ENCODE results near the gene TEDC1.

TEDC1 gene

DNA sequence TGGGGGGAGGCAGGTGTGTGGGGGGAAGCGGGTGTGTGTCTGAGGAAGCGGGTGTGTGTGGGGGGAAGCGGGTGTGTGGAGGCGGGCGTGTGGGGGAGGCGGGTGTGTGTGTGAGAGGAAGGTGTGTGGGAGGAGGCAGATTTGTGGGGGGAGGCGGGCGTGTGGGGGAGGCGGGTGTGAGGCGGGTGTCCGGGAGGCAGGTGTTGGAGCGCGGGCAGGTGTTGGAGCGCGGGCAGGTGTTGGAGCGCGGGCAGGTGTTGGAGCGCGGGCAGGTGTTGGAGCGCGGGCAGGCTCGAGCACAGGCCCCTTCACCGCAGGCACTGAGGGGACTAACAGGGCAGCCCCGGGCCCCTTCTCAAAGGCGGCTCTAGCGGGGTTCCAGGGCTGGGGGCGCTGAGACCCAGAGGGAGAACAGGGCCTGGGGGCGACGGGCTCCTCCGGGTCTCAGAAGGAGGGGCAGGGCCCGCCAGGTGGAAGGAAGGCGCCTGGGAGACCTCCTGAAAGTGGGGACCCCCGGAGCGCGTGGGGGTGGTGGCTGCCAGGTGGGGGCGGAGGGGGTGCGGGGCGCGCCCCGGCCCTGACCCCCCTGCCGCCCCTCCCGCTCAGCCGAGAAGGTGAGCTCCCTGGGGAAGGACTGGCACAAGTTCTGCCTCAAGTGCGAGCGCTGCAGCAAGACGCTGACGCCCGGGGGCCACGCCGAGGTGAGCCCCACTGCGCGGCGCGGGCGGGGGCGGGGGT lies 13.2 kb upstream of the TEDC1 start:
- TF ChIP-seq, protein P1, sequence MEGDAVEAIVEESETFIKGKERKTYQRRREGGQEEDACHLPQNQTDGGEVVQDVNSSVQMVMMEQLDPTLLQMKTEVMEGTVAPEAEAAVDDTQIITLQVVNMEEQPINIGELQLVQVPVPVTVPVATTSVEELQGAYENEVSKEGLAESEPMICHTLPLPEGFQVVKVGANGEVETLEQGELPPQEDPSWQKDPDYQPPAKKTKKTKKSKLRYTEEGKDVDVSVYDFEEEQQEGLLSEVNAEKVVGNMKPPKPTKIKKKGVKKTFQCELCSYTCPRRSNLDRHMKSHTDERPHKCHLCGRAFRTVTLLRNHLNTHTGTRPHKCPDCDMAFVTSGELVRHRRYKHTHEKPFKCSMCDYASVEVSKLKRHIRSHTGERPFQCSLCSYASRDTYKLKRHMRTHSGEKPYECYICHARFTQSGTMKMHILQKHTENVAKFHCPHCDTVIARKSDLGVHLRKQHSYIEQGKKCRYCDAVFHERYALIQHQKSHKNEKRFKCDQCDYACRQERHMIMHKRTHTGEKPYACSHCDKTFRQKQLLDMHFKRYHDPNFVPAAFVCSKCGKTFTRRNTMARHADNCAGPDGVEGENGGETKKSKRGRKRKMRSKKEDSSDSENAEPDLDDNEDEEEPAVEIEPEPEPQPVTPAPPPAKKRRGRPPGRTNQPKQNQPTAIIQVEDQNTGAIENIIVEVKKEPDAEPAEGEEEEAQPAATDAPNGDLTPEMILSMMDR (IDR thresholded peaks at IDR 0.05; ENCODE audit: low read depth, low read length, missing control alignments): no peak
- in situ Hi-C loops (cut with HindIII; ENCODE audit: low sequenced_read_pairs): no loop called here
- no peak for DNase-seq (ENCODE audit: low read depth)
- no peak overlapping the region for H3K4me3 ChIP-seq (ENCODE audit: low read depth, low read length)

DNA sequence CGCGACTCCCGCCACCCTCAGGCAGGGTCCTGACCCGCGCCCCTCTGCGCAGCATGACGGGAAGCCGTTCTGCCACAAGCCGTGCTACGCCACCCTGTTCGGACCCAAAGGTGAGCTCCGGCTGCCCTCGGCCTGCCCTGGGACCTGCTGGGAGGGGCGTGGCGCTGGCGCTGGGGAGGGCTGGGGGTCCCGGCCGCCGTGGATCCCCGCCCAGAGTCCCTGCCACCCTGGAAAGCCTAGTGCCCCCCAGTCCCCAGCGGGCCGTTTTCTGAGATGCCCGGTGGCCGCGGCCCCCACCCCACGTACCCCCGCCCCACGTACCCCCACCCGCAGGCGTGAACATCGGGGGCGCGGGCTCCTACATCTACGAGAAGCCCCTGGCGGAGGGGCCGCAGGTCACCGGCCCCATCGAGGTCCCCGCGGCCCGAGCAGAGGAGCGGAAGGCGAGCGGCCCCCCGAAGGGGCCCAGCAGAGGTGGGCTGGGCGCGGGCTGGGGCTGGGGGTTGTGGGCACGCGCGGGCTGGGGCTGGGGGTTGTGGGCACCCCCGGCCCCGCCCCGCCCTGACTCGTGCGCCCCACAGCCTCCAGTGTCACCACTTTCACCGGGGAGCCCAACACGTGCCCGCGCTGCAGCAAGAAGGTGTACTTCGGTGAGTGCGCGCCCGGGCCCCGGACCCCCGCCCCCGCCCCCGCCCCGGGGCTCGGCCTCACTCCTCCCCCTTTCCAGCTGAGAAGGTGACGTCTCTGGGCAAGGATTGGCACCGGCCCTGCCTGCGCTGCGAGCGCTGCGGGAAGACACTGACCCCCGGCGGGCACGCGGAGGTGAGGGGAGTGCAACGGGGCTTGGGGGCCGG lies 12.4 kb upstream of the TEDC1 start:
- TF ChIP-seq, protein P1 (IDR thresholded peaks at IDR 0.05; ENCODE audit: low read depth, low read length, missing control alignments): no peak
- no peak for DNase-seq (ENCODE audit: low read depth)
- in situ Hi-C loops (cut with HindIII; ENCODE audit: low sequenced_read_pairs): no loop called here
- no peak overlapping the region for H3K4me3 ChIP-seq (ENCODE audit: low read depth, low read length)

DNA sequence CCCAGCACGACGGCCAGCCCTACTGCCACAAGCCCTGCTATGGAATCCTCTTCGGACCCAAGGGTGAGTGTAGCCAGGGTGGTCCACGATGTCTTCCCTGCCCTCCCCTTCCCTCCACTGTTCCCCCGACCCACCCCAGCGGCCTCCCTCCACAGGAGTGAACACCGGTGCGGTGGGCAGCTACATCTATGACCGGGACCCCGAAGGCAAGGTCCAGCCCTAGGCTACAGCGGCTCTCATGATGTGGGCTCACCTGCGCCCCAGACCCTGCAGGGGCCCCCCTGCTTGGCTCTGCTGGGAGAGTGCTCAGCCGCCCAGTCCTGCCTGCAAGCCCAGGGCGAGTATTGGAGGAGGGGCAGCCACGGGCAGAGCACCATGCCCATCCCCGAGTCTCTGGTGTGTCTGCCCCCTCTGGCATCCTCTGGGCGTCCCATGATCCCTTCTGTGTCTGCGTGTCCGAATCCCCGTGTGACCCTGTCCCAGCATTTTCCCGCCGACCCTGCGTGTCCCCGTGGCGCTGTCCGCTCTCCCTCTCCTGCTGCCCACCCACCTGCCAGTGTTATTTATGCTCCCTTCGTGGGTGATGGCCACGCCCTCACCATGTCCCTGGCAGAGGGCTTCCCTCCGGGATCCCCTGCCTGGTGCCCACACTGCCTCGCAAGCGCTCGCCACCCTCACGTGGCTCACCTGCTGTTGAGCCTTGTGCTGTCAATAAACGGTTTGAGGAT lies 11.5 kb upstream of the TEDC1 start:
- H3K4me3 ChIP-seq (ENCODE audit: low read depth, low read length): no peak overlapping the region
- in situ Hi-C loops (cut with HindIII; ENCODE audit: low sequenced_read_pairs): no loop called here
- no peak for DNase-seq (ENCODE audit: low read depth)
- TF ChIP-seq, protein P1 (IDR thresholded peaks at IDR 0.05; ENCODE audit: low read depth, low read length, missing control alignments): no peak

DNA sequence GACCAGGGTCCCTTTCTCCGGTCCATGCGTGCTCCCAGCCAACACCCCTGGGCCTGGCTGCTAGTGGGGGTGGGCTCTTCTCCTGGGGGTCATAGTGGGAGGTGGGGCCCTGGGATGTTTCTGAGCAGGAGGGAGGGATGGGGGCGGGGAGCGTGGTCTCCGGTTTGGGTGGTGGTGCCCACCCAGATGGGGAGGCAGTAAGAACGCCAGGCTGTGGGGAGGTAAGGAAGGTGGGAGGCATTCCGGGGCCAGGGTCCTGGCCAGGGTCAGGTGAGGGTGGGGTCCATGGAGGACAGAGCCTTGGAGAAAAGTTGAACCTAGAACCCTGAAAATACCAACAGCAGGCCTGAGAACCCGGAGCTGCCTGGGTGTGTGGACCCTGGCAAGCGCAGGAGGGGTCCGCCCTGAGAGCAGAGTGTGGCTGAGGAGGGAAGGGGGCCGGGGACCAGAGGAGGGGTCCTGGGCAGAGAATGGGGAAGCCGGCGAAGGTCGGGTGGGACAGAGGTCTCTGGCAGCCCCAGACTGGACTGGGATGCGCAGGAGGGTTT lies 10.8 kb upstream of the TEDC1 start:
- no peak overlapping the region for H3K4me3 ChIP-seq (ENCODE audit: low read depth, low read length)
- in situ Hi-C loops (cut with HindIII; ENCODE audit: low sequenced_read_pairs): no loop called here
- no peak for DNase-seq (ENCODE audit: low read depth)
- TF ChIP-seq, protein P1 (IDR thresholded peaks at IDR 0.05; ENCODE audit: low read depth, low read length, missing control alignments): no peak

DNA sequence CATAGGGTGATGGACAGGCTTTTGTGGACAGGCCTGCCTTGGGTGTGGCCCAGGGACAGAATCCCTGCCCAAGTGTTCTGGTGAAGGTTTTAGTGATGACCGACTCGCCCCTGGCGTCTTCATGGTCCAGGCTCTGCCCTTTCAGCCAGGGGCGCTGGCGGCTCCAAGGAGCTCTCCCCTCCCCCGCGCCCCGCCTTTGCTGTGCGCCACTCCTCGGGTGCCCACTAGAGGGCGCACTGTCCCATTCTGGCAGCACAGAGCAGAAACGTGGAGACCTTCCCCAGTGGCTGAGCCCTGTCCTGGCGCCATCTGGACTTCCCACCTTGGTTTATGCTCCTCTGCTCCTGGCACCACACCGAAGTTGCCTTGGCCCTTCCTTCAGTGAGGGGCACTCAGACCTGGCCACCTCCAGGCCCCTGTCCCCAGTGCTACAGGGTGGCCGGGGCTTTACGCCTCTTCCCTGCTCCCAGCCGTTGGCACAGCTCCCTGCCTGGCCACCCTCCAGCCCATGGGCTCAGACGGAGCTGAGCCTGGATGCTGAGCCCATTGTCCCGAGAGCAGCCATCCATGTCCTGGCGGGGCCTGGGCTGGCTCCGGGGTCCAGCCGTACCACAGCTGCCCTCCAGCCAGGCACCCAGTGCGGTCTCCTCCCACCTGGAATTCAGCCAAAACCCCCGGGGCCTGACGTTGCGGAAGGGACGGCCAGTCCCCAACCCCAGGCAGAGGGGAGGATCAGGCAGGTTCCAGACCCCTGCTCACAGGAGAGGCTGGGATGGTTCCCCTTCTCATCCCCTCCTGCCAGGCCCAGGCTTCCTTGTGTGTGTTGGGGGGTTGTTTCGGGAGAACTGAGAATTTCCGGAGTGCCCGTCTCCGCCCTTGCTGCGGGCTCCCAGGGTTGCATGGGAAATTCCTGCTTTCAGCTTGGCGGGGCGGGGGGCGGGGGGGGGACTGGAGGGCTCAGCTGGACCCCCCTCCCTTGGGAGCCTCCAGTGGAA lies 9.9 kb upstream of the TEDC1 start:
- TF ChIP-seq, protein P1 (IDR thresholded peaks at IDR 0.05; ENCODE audit: low read depth, low read length, missing control alignments): peak; percentile 97
- H3K4me3 ChIP-seq (ENCODE audit: low read depth, low read length): peak overlapping the region; percentile 31
- peak; percentile 65 for DNase-seq (ENCODE audit: low read depth)
- in situ Hi-C loops (cut with HindIII; ENCODE audit: low sequenced_read_pairs): no loop called here

Data from astrocyte of the cerebellum (primary cell).